K562 (cell line): ENCODE measurements around the gene EOMES. TPM values are rescaled to one million over a fixed set of nuclear protein-coding genes. Genes with fewer than 3 reads are reported as not detected.

Experiments
- ATAC-seq: fragments of 200-7000 bp; cut with Tn5 transposase; 3 replicates; pipeline ENCODE4 v1.9.1; 2020; ENCODE audit warnings: moderate library complexity
- BruUV-seq: library from RNA; stranded (reverse); fragments of 400-500 nt; replicated peaks from 2 replicates; lab custom pipeline; 2021; lab: Mats Ljungman, UMichigan
- CTCF ChIA-PET: fragments of 300-600 bp; formaldehyde crosslinking; extraction: SDS; loops from one replicate; lab custom pipeline; 2021; ENCODE audit warnings: low intra/inter-chr PET ratio; lab: Yijun Ruan, JAX
- POLR2A ChIA-PET: fragments of 300-600, 350-650 bp; sonication (Branson Sonifier 250); formaldehyde crosslinking; extraction: SDS; loops from one replicate; lab custom pipeline; 2021; ENCODE audit warnings: antibody characterized with exemption, inconsistent platforms; lab: Yijun Ruan, JAX
- DNase-seq, 4 experiments: peaks; one replicate each; pipeline versions ENCODE4 v3.0.0 to v3.0.0-alpha.2; 2011 to 2018; ENCODE audit warnings: low spot score in 3 of 4, mixed read lengths in 3 of 4; ENCODE audit errors: extremely low read depth in 1 of 4
- FAIRE-seq: peaks from 2 replicates; lab custom pipeline; 2011; peaks lifted over from hg19 to GRCh38; lab: Jason Lieb, UNC
- H2AFZ ChIP-seq: 2 replicates; pipeline ENCODE4 v1.6.0; 2011; ENCODE audit warnings: low read depth, low read length, control low read depth, inconsistent platforms
- H3K27ac ChIP-seq: fragments of 200-600 bp; 3 replicates; pipeline ENCODE4 v1.8.0; 2011; ENCODE audit warnings: low read depth, mild to moderate bottlenecking, control low read depth, inconsistent platforms, low read length, moderate library complexity, mixed read lengths; ENCODE audit errors: extremely low read depth
- H3K27me3 ChIP-seq, 2 experiments: fragments of 300-600 bp in 1 of 2; 2 replicates in 1 of 2; 3 replicates in 1 of 2; pipeline versions ENCODE4 v1.6.0 to v1.8.0; 2011; ENCODE audit warnings: inconsistent platforms in 2 of 2, low read length in 2 of 2, mild to moderate bottlenecking in 1 of 2, mixed read lengths in 1 of 2, moderate library complexity in 1 of 2; ENCODE audit not compliant: control insufficient read depth in 2 of 2, insufficient read depth in 2 of 2
- H3K36me3 ChIP-seq: fragments of 300-600 bp; 3 replicates; pipeline ENCODE4 v1.8.0; 2011; ENCODE audit warnings: mild to moderate bottlenecking, low read length, inconsistent platforms; ENCODE audit not compliant: control insufficient read depth, insufficient read depth
- H3K4me1 ChIP-seq, 2 experiments: fragments of 200-600 bp in 1 of 2; replicated peaks in 1 of 2; 2 replicates in 1 of 2; 3 replicates in 1 of 2; pipeline versions ENCODE4 v1.5.1 to v1.8.0; 2011; ENCODE audit warnings: inconsistent platforms in 2 of 2, low read length in 2 of 2, mild to moderate bottlenecking in 1 of 2, mixed read lengths in 1 of 2, moderate library complexity in 1 of 2; ENCODE audit not compliant: control insufficient read depth in 2 of 2, insufficient read depth in 2 of 2
- H3K4me2 ChIP-seq: 2 replicates; pipeline ENCODE4 v1.6.1; 2011; ENCODE audit warnings: low read length, control low read depth, inconsistent platforms, mixed read lengths; ENCODE audit not compliant: insufficient read depth
- H3K4me3 ChIP-seq: fragments of 200-600 bp; sonication (generic), shearing (Covaris generic); 2 replicates; pipeline ENCODE4 v1.5.1; 2016; ENCODE audit warnings: control low read depth, inconsistent platforms
- H3K79me2 ChIP-seq: fragments of 200-600 bp; 3 replicates; pipeline ENCODE4 v1.8.0; 2011; ENCODE audit warnings: low read length, inconsistent platforms; ENCODE audit not compliant: control insufficient read depth, insufficient read depth
- H3K9ac ChIP-seq, 2 experiments: 2 replicates each; pipeline versions ENCODE4 v1.6.0 to v1.6.1; 2011; ENCODE audit warnings: low read depth in 2 of 2, low read length in 2 of 2, control low read depth in 1 of 2, inconsistent platforms in 1 of 2, mild to moderate bottlenecking in 1 of 2, mixed read lengths in 1 of 2; ENCODE audit not compliant: insufficient read depth in 1 of 2
- H3K9me1 ChIP-seq: one replicate; pipeline ENCODE4 v1.6.0; 2011; ENCODE audit warnings: inconsistent platforms, mild to moderate bottlenecking, low read length, moderate library complexity; ENCODE audit not compliant: control insufficient read depth, insufficient read depth
- H3K9me3 ChIP-seq: replicated peaks from 2 replicates; pipeline ENCODE4 v1.5.1; 2011; ENCODE audit warnings: low read depth, low read length, inconsistent platforms; ENCODE audit not compliant: control insufficient read depth, insufficient read depth
- H4K20me1 ChIP-seq: replicated peaks from 2 replicates; pipeline ENCODE4 v1.6.1; 2011; ENCODE audit warnings: low read length, inconsistent platforms, mixed read lengths; ENCODE audit not compliant: control insufficient read depth, insufficient read depth
- EHMT2 ChIP-seq: fragments of 450-650 bp; IDR thresholded peaks from 2 replicates; pipeline ENCODE4 v1.6.1; 2018; ENCODE audit warnings: antibody characterized with exemption
- KAT2B ChIP-seq: IDR thresholded peaks from one replicate; pipeline ENCODE4 v1.6.1; 2012; ENCODE audit warnings: low read depth, mild to moderate bottlenecking, control low read depth, inconsistent platforms, low read length, moderate library complexity
- NFE2L1 ChIP-seq: fragments of 450-650 bp; IDR thresholded peaks from 2 replicates; pipeline ENCODE4 v1.6.1; 2016; ENCODE audit warnings: missing genetic modification characterization, low read depth, mild to moderate bottlenecking, missing compliant biosample characterization, moderate library complexity, borderline replicate concordance
- PTTG1 ChIP-seq: fragments of 450-650 bp; IDR thresholded peaks from 2 replicates; pipeline ENCODE4 v1.6.1; 2016; ENCODE audit warnings: low read depth, mild to moderate bottlenecking, missing genetic modification characterization, missing compliant biosample characterization
- RAD21 ChIP-seq, 2 experiments: fragments of 250-450 bp in 1 of 2; fragments of 450-650 bp in 1 of 2; sonication (Bioruptor Pico) in 1 of 2; formaldehyde crosslinking in 1 of 2; IDR thresholded peaks in 1 of 2; conservative IDR thresholded peaks in 1 of 2; 2 replicates each; pipeline versions ENCODE4 v1.4.0 to v1.8.0; 2020 to 2022; ENCODE audit warnings: mild to moderate bottlenecking in 2 of 2, moderate library complexity in 1 of 2
- REST ChIP-seq, 2 experiments: fragments of 450-650 bp; formaldehyde crosslinking in 1 of 2; IDR thresholded peaks; 2 replicates each; pipeline versions ENCODE4 v1.4.0 to v1.6.1; 2014 to 2020; ENCODE audit warnings: mild to moderate bottlenecking in 2 of 2, borderline replicate concordance in 1 of 2, low read depth in 1 of 2
- SMC3 ChIP-seq: conservative IDR thresholded peaks from 2 replicates; pipeline ENCODE4 v1.6.1; 2011; ENCODE audit warnings: low read depth, low read length, improper control_type of control experiment; ENCODE audit not compliant: insufficient read depth
- ZNF384 ChIP-seq: IDR thresholded peaks from 2 replicates; pipeline ENCODE4 v1.6.1; 2012; ENCODE audit warnings: low read depth, low read length, improper control_type of control experiment
- ZNF449 ChIP-seq: fragments of 250-450 bp; sonication (Bioruptor Pico); IDR thresholded peaks from 2 replicates; pipeline ENCODE4 v1.8.0; 2022; ENCODE audit warnings: moderate library complexity, mild to moderate bottlenecking, inconsistent platforms
- WGBS: fragments of 100-300 bp; shearing (Covaris generic); methylation state at CpG from one replicate; pipeline ENCODE4 v1.1.6; 2016; ENCODE audit warnings: low coverage, mixed read lengths; ENCODE audit not compliant: insufficient coverage; ENCODE audit errors: missing lambda C conversion rate; 5-methylcytosine and 5-hydroxymethylcytosine counted together
- in situ Hi-C: fragments of 300-500 bp; cut with MboI; formaldehyde crosslinking; loops from 4 replicates; pipeline ENCODE4 v1.15.0; 2018; ENCODE audit warnings: inconsistent platforms, mixed read lengths
- intact Hi-C: fragments of 100-400 bp; cut with micrococcal nuclease; formaldehyde crosslinking; loops from 2 replicates; pipeline ENCODE4 v1.14.2; 2022
- polyA plus RNA-seq, 8 experiments: library from polyadenylated mRNA; depleted of rRNA in 4 of 8; stranded (reverse) in 5 of 8; unstranded in 3 of 8; fragments of >200 nt; fragmentation: Nextera tagmentation in 2 of 8; fragmentation: Illumina TruSeq in 1 of 8; extraction: Ambion mirVana in 2 of 8; extraction: Trizol in 1 of 8; gene quantifications; 2 replicates each; pipeline versions ENCODE4 v1.2.1 to v1.2.3, GENCODE V29; 2011 to 2014; ENCODE audit warnings: inconsistent platforms in 1 of 8, missing spikeins in 1 of 8
- total RNA-seq, 7 experiments: library from RNA; depleted of rRNA in 6 of 7; stranded (reverse); fragments of >200 nt in 6 of 7; fragmentation: Illumina TruSeq in 2 of 7; extraction: Trizol in 2 of 7; gene quantifications; 2 replicates each; pipeline versions ENCODE4 v1.2.1 to v1.2.3, GENCODE V29; 2011 to 2021; ENCODE audit warnings: low replicate concordance in 1 of 7

Gene EOMES
- total and polyA plus RNA-seq, 9 of the 15 experiments (the other 6 are each of a cell fraction or from before 2014, with no cell fraction given), result 0.07 TPM; not detected in 8

- no peaks in the 10 kb centered on the region for H3K9me3 ChIP-seq
- FAIRE-seq, result no peak
- WGBS, result 18% methylated on average over 47 of the region's 49 CpGs
- H3K4me3 ChIP-seq, result no peak overlapping the region
- H3K9me1 ChIP-seq, result no peaks in the 10 kb centered on the region
- peak; percentile 97 for ATAC-seq
- H3K4me1 ChIP-seq, result peaks cover 0 to 4% of the 10 kb centered on the region in 2 experiments; a peak in 1 of 5 replicates
- H3K79me2 ChIP-seq, result no peaks in the 10 kb centered on the region
- no peak overlapping the region for H3K9ac ChIP-seq
- no peaks in the 10 kb centered on the region for H3K36me3 ChIP-seq
- peak overlapping the region; percentile 38; the same call in 1 of the 2 replicates for H2AFZ ChIP-seq
- H3K27me3 ChIP-seq, result peaks cover 12 to 31% of the 10 kb centered on the region in 2 experiments; a peak in 3 of 5 replicates
- in situ Hi-C loops, result loop anchor here (10.0 kb wide), 1 partner anchor 622 kb away; no protein-coding TSS in a partner anchor
- peak; percentile 57 to 71 (median 66) for DNase-seq
- ChIA-PET POLR2A (interaction anchor here (0.6 to 0.7 kb wide), 2 partner anchors 130 to 1914 kb away, joined by 3 read pairs; no protein-coding TSS in a partner anchor), CTCF (interaction anchor here (0.6 to 1.4 kb wide), 3 partner anchors 616 to 954 kb away, joined by 3 to 10 read pairs (median 6); no protein-coding TSS in a partner anchor)
- H3K4me2 ChIP-seq, result no peak overlapping the region; the same call in 1 of the 2 replicates
- no TSS peak for BruUV-seq
- no peaks in the 10 kb centered on the region for H4K20me1 ChIP-seq
- H3K27ac ChIP-seq, result no peak overlapping the region
- intact Hi-C loops, result loop anchor here (2.0 kb wide), 1 partner anchor 616 kb away; no protein-coding TSS in a partner anchor
- TF ChIP-seq KAT2B (no peak), RAD21 (CRISPR knock-in tag; conservative IDR thresholded peaks at IDR 0.05 in 1 of 2, IDR thresholded peaks at IDR 0.05 in 1 of 2) (peak; percentile 53 to 66), NFE2L1 (tag) (no peak), REST (IDR thresholded peaks at IDR 0.05; ENCODE audit: borderline replicate concordance) (peak; percentile 58; the same call in 1 of the 2 replicates), REST (CRISPR knock-in tag; IDR thresholded peaks at IDR 0.05; ENCODE audit: low read depth) (no peak), ZNF449 (no peak), EHMT2 (no peak), SMC3 (peak; percentile 48; the same call in 1 of the 2 replicates), PTTG1 (tag) (no peak), ZNF384 (no peak)
Measured at GRCh38 chr3:27712136-27713077, 9.7 kb downstream of the EOMES start.
